K562 (cell line): ENCODE data around the gene PPIH. TPM values are rescaled to one million over a fixed set of nuclear protein-coding genes. Genes with fewer than 3 reads are reported as not detected.

Experiments used
- ATAC-seq: fragments of 200-7000 bp; cut with Tn5 transposase; 3 replicates; pipeline ENCODE4 v1.9.1; 2020; ENCODE audit warnings: moderate library complexity
- BruUV-seq: library from RNA; stranded (reverse); fragments of 400-500 nt; replicated peaks from 2 replicates; lab custom pipeline; 2021; lab: Mats Ljungman, UMichigan
- CTCF ChIA-PET: fragments of 300-600 bp; formaldehyde crosslinking; extraction: SDS; loops from one replicate; lab custom pipeline; 2021; ENCODE audit warnings: low intra/inter-chr PET ratio; lab: Yijun Ruan, JAX
- POLR2A ChIA-PET: fragments of 300-600, 350-650 bp; sonication (Branson Sonifier 250); formaldehyde crosslinking; extraction: SDS; loops from one replicate; lab custom pipeline; 2021; ENCODE audit warnings: antibody characterized with exemption, inconsistent platforms; lab: Yijun Ruan, JAX
- DNase-seq, 4 experiments: peaks; one replicate each; pipeline versions ENCODE4 v3.0.0 to v3.0.0-alpha.2; 2011 to 2018; ENCODE audit warnings: low spot score in 3 of 4, mixed read lengths in 3 of 4; ENCODE audit errors: extremely low read depth in 1 of 4
- FAIRE-seq: peaks from 2 replicates; lab custom pipeline; 2011; peaks lifted over from hg19 to GRCh38; lab: Jason Lieb, UNC
- H2AFZ ChIP-seq: 2 replicates; pipeline ENCODE4 v1.6.0; 2011; ENCODE audit warnings: low read depth, low read length, control low read depth, inconsistent platforms
- H3K27ac ChIP-seq: fragments of 200-600 bp; 3 replicates; pipeline ENCODE4 v1.8.0; 2011; ENCODE audit warnings: low read depth, mild to moderate bottlenecking, control low read depth, inconsistent platforms, low read length, moderate library complexity, mixed read lengths; ENCODE audit errors: extremely low read depth
- H3K27me3 ChIP-seq, 2 experiments: fragments of 300-600 bp in 1 of 2; 2 replicates in 1 of 2; 3 replicates in 1 of 2; pipeline versions ENCODE4 v1.6.0 to v1.8.0; 2011; ENCODE audit warnings: inconsistent platforms in 2 of 2, low read length in 2 of 2, mild to moderate bottlenecking in 1 of 2, mixed read lengths in 1 of 2, moderate library complexity in 1 of 2; ENCODE audit not compliant: control insufficient read depth in 2 of 2, insufficient read depth in 2 of 2
- H3K36me3 ChIP-seq: fragments of 300-600 bp; 3 replicates; pipeline ENCODE4 v1.8.0; 2011; ENCODE audit warnings: mild to moderate bottlenecking, low read length, inconsistent platforms; ENCODE audit not compliant: control insufficient read depth, insufficient read depth
- H3K4me1 ChIP-seq, 2 experiments: fragments of 200-600 bp in 1 of 2; replicated peaks in 1 of 2; 2 replicates in 1 of 2; 3 replicates in 1 of 2; pipeline versions ENCODE4 v1.5.1 to v1.8.0; 2011; ENCODE audit warnings: inconsistent platforms in 2 of 2, low read length in 2 of 2, mild to moderate bottlenecking in 1 of 2, mixed read lengths in 1 of 2, moderate library complexity in 1 of 2; ENCODE audit not compliant: control insufficient read depth in 2 of 2, insufficient read depth in 2 of 2
- H3K4me2 ChIP-seq: 2 replicates; pipeline ENCODE4 v1.6.1; 2011; ENCODE audit warnings: low read length, control low read depth, inconsistent platforms, mixed read lengths; ENCODE audit not compliant: insufficient read depth
- H3K4me3 ChIP-seq: fragments of 200-600 bp; sonication (generic), shearing (Covaris generic); 2 replicates; pipeline ENCODE4 v1.5.1; 2016; ENCODE audit warnings: control low read depth, inconsistent platforms
- H3K79me2 ChIP-seq: fragments of 200-600 bp; 3 replicates; pipeline ENCODE4 v1.8.0; 2011; ENCODE audit warnings: low read length, inconsistent platforms; ENCODE audit not compliant: control insufficient read depth, insufficient read depth
- H3K9ac ChIP-seq, 2 experiments: 2 replicates each; pipeline versions ENCODE4 v1.6.0 to v1.6.1; 2011; ENCODE audit warnings: low read depth in 2 of 2, low read length in 2 of 2, control low read depth in 1 of 2, inconsistent platforms in 1 of 2, mild to moderate bottlenecking in 1 of 2, mixed read lengths in 1 of 2; ENCODE audit not compliant: insufficient read depth in 1 of 2
- H3K9me1 ChIP-seq: one replicate; pipeline ENCODE4 v1.6.0; 2011; ENCODE audit warnings: inconsistent platforms, mild to moderate bottlenecking, low read length, moderate library complexity; ENCODE audit not compliant: control insufficient read depth, insufficient read depth
- H3K9me3 ChIP-seq: replicated peaks from 2 replicates; pipeline ENCODE4 v1.5.1; 2011; ENCODE audit warnings: low read depth, low read length, inconsistent platforms; ENCODE audit not compliant: control insufficient read depth, insufficient read depth
- H4K20me1 ChIP-seq: replicated peaks from 2 replicates; pipeline ENCODE4 v1.6.1; 2011; ENCODE audit warnings: low read length, inconsistent platforms, mixed read lengths; ENCODE audit not compliant: control insufficient read depth, insufficient read depth
- CREB1 ChIP-seq, 2 experiments: sonication (generic) in 1 of 2; formaldehyde crosslinking in 1 of 2; IDR thresholded peaks; 2 replicates each; pipeline versions ENCODE4 v1.6.1 to v1.8.0; 2012 to 2022; ENCODE audit warnings: inconsistent platforms in 1 of 2, mild to moderate bottlenecking in 1 of 2, missing genetic modification reagents in 1 of 2, moderate library complexity in 1 of 2
- NR2F6 ChIP-seq: fragments of 450-650 bp; formaldehyde crosslinking; IDR thresholded peaks from 2 replicates; pipeline ENCODE4 v1.4.0; 2020; ENCODE audit warnings: mild to moderate bottlenecking
- POLR2A ChIP-seq: fragments of 450-650 bp; conservative IDR thresholded peaks from 2 replicates; pipeline ENCODE4 v1.6.1; 2016
- POLR2AphosphoS2 ChIP-seq: IDR thresholded peaks from 2 replicates; pipeline ENCODE4 v1.6.1; 2012; ENCODE audit warnings: low read length, improper control_type of control experiment
- POLR2B ChIP-seq: fragments of 450-650 bp; IDR thresholded peaks from 2 replicates; pipeline ENCODE4 v1.6.1; 2018; ENCODE audit warnings: low read depth; ENCODE audit not compliant: partially characterized antibody
- RCOR1 ChIP-seq, 2 experiments: IDR thresholded peaks; 2 replicates each; pipeline ENCODE4 v1.6.1; 2012; ENCODE audit warnings: low read depth in 2 of 2, low read length in 2 of 2, borderline replicate concordance in 1 of 2, improper control_type of control experiment in 1 of 2
- SIRT6 ChIP-seq: IDR thresholded peaks from one replicate; pipeline ENCODE4 v1.6.1; 2012; ENCODE audit warnings: low read depth, mild to moderate bottlenecking, control low read depth, inconsistent platforms, low read length, moderate library complexity
- SUPT5H ChIP-seq: fragments of 450-650 bp; IDR thresholded peaks from 2 replicates; pipeline ENCODE4 v1.6.1; 2016
- ZNF274 ChIP-seq: IDR thresholded peaks from 2 replicates; pipeline ENCODE4 v1.6.1; 2011; ENCODE audit warnings: low read depth, mild to moderate bottlenecking, low read length, moderate library complexity, borderline replicate concordance
- WGBS: fragments of 100-300 bp; shearing (Covaris generic); methylation state at CpG from one replicate; pipeline ENCODE4 v1.1.6; 2016; ENCODE audit warnings: low coverage, mixed read lengths; ENCODE audit not compliant: insufficient coverage; ENCODE audit errors: missing lambda C conversion rate; 5-methylcytosine and 5-hydroxymethylcytosine counted together
- in situ Hi-C: fragments of 300-500 bp; cut with MboI; formaldehyde crosslinking; loops from 4 replicates; pipeline ENCODE4 v1.15.0; 2018; ENCODE audit warnings: inconsistent platforms, mixed read lengths
- intact Hi-C: fragments of 100-400 bp; cut with micrococcal nuclease; formaldehyde crosslinking; loops from 2 replicates; pipeline ENCODE4 v1.14.2; 2022
- polyA plus RNA-seq, 8 experiments: library from polyadenylated mRNA; depleted of rRNA in 4 of 8; stranded (reverse) in 5 of 8; unstranded in 3 of 8; fragments of >200 nt; fragmentation: Nextera tagmentation in 2 of 8; fragmentation: Illumina TruSeq in 1 of 8; extraction: Ambion mirVana in 2 of 8; extraction: Trizol in 1 of 8; gene quantifications; 2 replicates each; pipeline versions ENCODE4 v1.2.1 to v1.2.3, GENCODE V29; 2011 to 2014; ENCODE audit warnings: inconsistent platforms in 1 of 8, missing spikeins in 1 of 8
- total RNA-seq, 7 experiments: library from RNA; depleted of rRNA in 6 of 7; stranded (reverse); fragments of >200 nt in 6 of 7; fragmentation: Illumina TruSeq in 2 of 7; extraction: Trizol in 2 of 7; gene quantifications; 2 replicates each; pipeline versions ENCODE4 v1.2.1 to v1.2.3, GENCODE V29; 2011 to 2021; ENCODE audit warnings: low replicate concordance in 1 of 7
- TF ChIP-seq, protein P1 (sequence below): fragments of 450-650 bp; IDR thresholded peaks from 2 replicates; pipeline ENCODE4 v1.7.1; 2018; ENCODE audit warnings: mild to moderate bottlenecking, low read depth; ENCODE audit not compliant: partially characterized antibody
- TF ChIP-seq, protein P2 (sequence below), 3 experiments: fragments of 200-800 bp in 1 of 3; fragments of 250-450 bp in 1 of 3; fragments of 450-650 bp in 1 of 3; sonication (Bioruptor Pico) in 1 of 3; sonication (Bioruptor generic) in 1 of 3; formaldehyde crosslinking in 1 of 3; IDR thresholded peaks; 2 replicates each; pipeline versions ENCODE4 v1.6.1 to v1.8.0; 2016 to 2022; ENCODE audit warnings: mild to moderate bottlenecking in 2 of 3, missing genetic modification characterization in 2 of 3, missing compliant biosample characterization in 1 of 3, moderate library complexity in 1 of 3
- TF ChIP-seq, protein P3 (sequence below): fragments of 250-450 bp; sonication (Bioruptor Pico); IDR thresholded peaks from 2 replicates; pipeline ENCODE4 v1.6.1; 2021; ENCODE audit warnings: mild to moderate bottlenecking

Gene PPIH
- total and polyA plus RNA-seq, 9 of the 15 experiments (the other 6 are each of a cell fraction or from before 2014, with no cell fraction given) = 197 to 470 (median 277) TPM

DNA sequence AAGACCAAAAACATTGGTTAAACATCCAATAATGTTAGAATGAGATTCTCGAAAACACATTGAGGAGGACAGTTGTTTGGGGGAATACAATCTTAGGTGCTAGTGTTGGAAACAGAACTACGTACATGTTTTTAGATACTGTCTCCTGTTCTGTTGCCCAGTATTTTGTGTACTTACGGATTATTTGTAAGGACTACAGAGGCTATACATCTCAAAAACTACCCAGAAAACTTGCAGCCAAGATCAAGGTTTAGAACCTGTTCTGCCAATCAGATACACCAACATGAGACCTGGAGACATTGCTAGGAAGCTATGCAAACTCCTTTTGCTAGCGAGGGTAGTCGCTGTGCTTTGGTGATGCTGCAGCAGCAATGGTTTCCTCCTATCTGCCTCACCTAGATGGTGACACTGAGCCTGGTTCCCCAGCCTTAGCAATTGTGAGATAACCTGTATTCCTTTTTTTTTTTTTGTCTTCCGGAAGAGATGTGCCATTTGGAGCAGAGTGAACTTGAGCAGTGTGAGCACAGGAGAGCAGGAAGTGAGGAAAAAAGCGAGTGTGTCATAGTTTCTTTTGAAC is 45.8 kb downstream of the PPIH start:
- no peak overlapping the region for H3K9ac ChIP-seq
- no peak overlapping the region for H3K4me2 ChIP-seq
- H3K27ac ChIP-seq = no peak overlapping the region
- peaks cover 30% of the 10 kb centered on the region for H3K79me2 ChIP-seq
- no peaks in the 10 kb centered on the region for H3K9me1 ChIP-seq
- no peak overlapping the region for H2AFZ ChIP-seq
- peaks cover 91% of the 10 kb centered on the region for H3K36me3 ChIP-seq
- CTCF ChIA-PET = no interaction called here
- H3K9me3 ChIP-seq = no peaks in the 10 kb centered on the region
- POLR2A ChIA-PET = no interaction called here
- 94% methylated on average over 7 of the region's 7 CpGs for WGBS
- H4K20me1 ChIP-seq = no peaks in the 10 kb centered on the region
- no TSS peak for BruUV-seq
- no peaks in the 10 kb centered on the region for H3K27me3 ChIP-seq
- no peak overlapping the region for H3K4me3 ChIP-seq
- intact Hi-C loops (no loop called here), in situ Hi-C loops (no loop called here)
- no peak for DNase-seq
- H3K4me1 ChIP-seq = no peaks in the 10 kb centered on the region
- FAIRE-seq = no peak
- ATAC-seq = peak; percentile 45
- TF ChIP-seq, protein P1, sequence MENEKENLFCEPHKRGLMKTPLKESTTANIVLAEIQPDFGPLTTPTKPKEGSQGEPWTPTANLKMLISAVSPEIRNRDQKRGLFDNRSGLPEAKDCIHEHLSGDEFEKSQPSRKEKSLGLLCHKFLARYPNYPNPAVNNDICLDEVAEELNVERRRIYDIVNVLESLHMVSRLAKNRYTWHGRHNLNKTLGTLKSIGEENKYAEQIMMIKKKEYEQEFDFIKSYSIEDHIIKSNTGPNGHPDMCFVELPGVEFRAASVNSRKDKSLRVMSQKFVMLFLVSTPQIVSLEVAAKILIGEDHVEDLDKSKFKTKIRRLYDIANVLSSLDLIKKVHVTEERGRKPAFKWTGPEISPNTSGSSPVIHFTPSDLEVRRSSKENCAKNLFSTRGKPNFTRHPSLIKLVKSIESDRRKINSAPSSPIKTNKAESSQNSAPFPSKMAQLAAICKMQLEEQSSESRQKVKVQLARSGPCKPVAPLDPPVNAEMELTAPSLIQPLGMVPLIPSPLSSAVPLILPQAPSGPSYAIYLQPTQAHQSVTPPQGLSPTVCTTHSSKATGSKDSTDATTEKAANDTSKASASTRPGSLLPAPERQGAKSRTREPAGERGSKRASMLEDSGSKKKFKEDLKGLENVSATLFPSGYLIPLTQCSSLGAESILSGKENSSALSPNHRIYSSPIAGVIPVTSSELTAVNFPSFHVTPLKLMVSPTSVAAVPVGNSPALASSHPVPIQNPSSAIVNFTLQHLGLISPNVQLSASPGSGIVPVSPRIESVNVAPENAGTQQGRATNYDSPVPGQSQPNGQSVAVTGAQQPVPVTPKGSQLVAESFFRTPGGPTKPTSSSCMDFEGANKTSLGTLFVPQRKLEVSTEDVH = no peak
- TF ChIP-seq NR2F6 (CRISPR knock-in tag) = no peak
- peak; percentile 59 for TF ChIP-seq SUPT5H
- peak; percentile 62 for TF ChIP-seq POLR2A
- TF ChIP-seq ZNF274 = no peak
- TF ChIP-seq, protein P2, sequence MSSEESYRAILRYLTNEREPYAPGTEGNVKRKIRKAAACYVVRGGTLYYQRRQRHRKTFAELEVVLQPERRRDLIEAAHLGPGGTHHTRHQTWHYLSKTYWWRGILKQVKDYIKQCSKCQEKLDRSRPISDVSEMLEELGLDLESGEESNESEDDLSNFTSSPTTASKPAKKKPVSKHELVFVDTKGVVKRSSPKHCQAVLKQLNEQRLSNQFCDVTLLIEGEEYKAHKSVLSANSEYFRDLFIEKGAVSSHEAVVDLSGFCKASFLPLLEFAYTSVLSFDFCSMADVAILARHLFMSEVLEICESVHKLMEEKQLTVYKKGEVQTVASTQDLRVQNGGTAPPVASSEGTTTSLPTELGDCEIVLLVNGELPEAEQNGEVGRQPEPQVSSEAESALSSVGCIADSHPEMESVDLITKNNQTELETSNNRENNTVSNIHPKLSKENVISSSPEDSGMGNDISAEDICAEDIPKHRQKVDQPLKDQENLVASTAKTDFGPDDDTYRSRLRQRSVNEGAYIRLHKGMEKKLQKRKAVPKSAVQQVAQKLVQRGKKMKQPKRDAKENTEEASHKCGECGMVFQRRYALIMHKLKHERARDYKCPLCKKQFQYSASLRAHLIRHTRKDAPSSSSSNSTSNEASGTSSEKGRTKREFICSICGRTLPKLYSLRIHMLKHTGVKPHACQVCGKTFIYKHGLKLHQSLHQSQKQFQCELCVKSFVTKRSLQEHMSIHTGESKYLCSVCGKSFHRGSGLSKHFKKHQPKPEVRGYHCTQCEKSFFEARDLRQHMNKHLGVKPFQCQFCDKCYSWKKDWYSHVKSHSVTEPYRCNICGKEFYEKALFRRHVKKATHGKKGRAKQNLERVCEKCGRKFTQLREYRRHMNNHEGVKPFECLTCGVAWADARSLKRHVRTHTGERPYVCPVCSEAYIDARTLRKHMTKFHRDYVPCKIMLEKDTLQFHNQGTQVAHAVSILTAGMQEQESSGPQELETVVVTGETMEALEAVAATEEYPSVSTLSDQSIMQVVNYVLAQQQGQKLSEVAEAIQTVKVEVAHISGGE (CRISPR knock-in tag; IDR thresholded peaks at IDR 0.05) = no peak
- peak; percentile 87; the same call in 1 of the 2 replicates for TF ChIP-seq POLR2AphosphoS2
- TF ChIP-seq RCOR1 (IDR thresholded peaks at IDR 0.05; ENCODE audit: borderline replicate concordance in 1 of 2, low read depth in 2 of 2, low read length in 2 of 2) = no peak
- TF ChIP-seq POLR2B = peak; percentile 56
- TF ChIP-seq SIRT6 = no peak
- TF ChIP-seq CREB1 (IDR thresholded peaks at IDR 0.05) = no peak
- no peak for TF ChIP-seq CREB1 (CRISPR knock-in tag; IDR thresholded peaks at IDR 0.05)
- TF ChIP-seq, protein P3, sequence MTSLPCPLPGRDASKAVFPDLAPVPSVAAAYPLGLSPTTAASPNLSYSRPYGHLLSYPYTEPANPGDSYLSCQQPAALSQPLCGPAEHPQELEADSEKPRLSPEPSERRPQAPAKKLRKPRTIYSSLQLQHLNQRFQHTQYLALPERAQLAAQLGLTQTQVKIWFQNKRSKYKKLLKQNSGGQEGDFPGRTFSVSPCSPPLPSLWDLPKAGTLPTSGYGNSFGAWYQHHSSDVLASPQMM (CRISPR knock-in tag) = 0 out of 2 replicates have a peak, but pooled peaks have one; percentile 27
